ENCODE measurements around the gene GABRB1.

- TF ChIP-seq CTCF (IDR thresholded peaks at IDR 0.05): no peak
- TF ChIP-seq POLR2A (IDR thresholded peaks at IDR 0.05): no peak
Observed at GRCh38 chr4:47071901-47072341, 40.6 kb downstream of the GABRB1 start.

All from right lobe of liver (tissue), 4 donors.